T-cell (primary cell): ENCODE data around the gene COX8A. TPM values are rescaled to one million over a fixed set of nuclear protein-coding genes. Genes with fewer than 3 reads are reported as not detected.
A peak's percentile ranks its signal among the peaks of the same experiment; 100 is the strongest.
"Not testable (repeated sequence)": the region's sequence is repeated elsewhere in the genome, so short reads cannot be mapped to it uniquely, and the experiment has no call there.

Experiments used
- ATAC-seq, 4 experiments: fragments of 200-7000 bp in 3 of 4; fragments of 150-1000 bp in 1 of 4; cut with Tn5 transposase; replicated peaks in 1 of 4; 1 replicate in 3 of 4; 2 replicates in 1 of 4; pipeline ENCODE4 v1.10.0; 2021; ENCODE audit warnings: moderate library complexity in 3 of 4, mild to moderate bottlenecking in 2 of 4, moderate number of reproducible peaks in 1 of 4
- CTCF ChIA-PET, 2 donors: fragments of 300-600 bp; sonication (Branson Sonifier 250); formaldehyde crosslinking; loops; one replicate each; lab custom pipeline; 2022; ENCODE audit warnings: antibody characterized with exemption in 2 of 2; lab: Charles Lee
- POLR2A ChIA-PET, 2 donors: fragments of 300-600 bp; sonication (Branson Sonifier 250); formaldehyde crosslinking; loops; one replicate each; lab custom pipeline; 2022; ENCODE audit warnings: antibody characterized with exemption in 2 of 2; lab: Charles Lee
- DNase-seq, 35 experiments: peaks; one replicate each; pipeline versions ENCODE4 v3.0.0 to v3.0.0-alpha.2; 2013 to 2023
- H3K27ac ChIP-seq: one replicate; pipeline ENCODE4 v1.5.1; 2013; ENCODE audit warnings: low read length
- H3K27me3 ChIP-seq, 2 experiments: replicated peaks in 1 of 2; 1 replicate in 1 of 2; 2 replicates in 1 of 2; pipeline versions ENCODE4 v1.6.1 to v1.7.0; 2013; ENCODE audit warnings: low read length in 1 of 2, mixed read lengths in 1 of 2; ENCODE audit not compliant: control insufficient read depth in 2 of 2, insufficient read depth in 2 of 2; ENCODE audit errors: extremely low read depth in 1 of 2
- H3K36me3 ChIP-seq, 2 donors: 1 replicate in 1 of 2; 2 replicates in 1 of 2; pipeline versions ENCODE4 v1.6.1 to v1.7.0; 2013; ENCODE audit warnings: low read length in 1 of 2; ENCODE audit not compliant: control insufficient read depth in 2 of 2, insufficient read depth in 1 of 2; ENCODE audit errors: extremely low read depth in 1 of 2
- H3K4me1 ChIP-seq, 2 experiments: 1 replicate in 1 of 2; 2 replicates in 1 of 2; pipeline versions ENCODE4 v1.6.1 to v1.7.0; 2013; ENCODE audit warnings: low read length in 2 of 2, mixed read lengths in 1 of 2; ENCODE audit not compliant: insufficient read depth in 2 of 2, control insufficient read depth in 1 of 2; ENCODE audit errors: extremely low read depth in 1 of 2
- H3K4me3 ChIP-seq, 2 donors: 1 replicate in 1 of 2; 2 replicates in 1 of 2; pipeline versions ENCODE4 v1.5.1 to v1.7.0; 2013; ENCODE audit warnings: mild to moderate bottlenecking in 2 of 2, low read length in 1 of 2, moderate library complexity in 1 of 2; ENCODE audit not compliant: control insufficient read depth in 1 of 2; ENCODE audit errors: extremely low read depth in 1 of 2
- H3K9me3 ChIP-seq: 2 replicates; pipeline ENCODE4 v1.7.0; 2013
- H3K27ac Mint-ChIP-seq, 2 donors: one replicate each; pipeline ENCODE4 v1.8.0; 2020 to 2021; ENCODE audit warnings: mild to moderate bottlenecking in 2 of 2, mixed read lengths in 2 of 2
- H3K27me3 Mint-ChIP-seq, 2 donors: one replicate each; pipeline ENCODE4 v1.8.0; 2021 to 2022; ENCODE audit warnings: mixed read lengths in 2 of 2
- H3K36me3 Mint-ChIP-seq: one replicate; pipeline ENCODE4 v1.8.0; 2021; ENCODE audit warnings: mixed read lengths
- H3K4me1 Mint-ChIP-seq, 3 donors: one replicate each; pipeline ENCODE4 v1.8.0; 2020 to 2022; ENCODE audit warnings: mixed read lengths in 3 of 3, mild to moderate bottlenecking in 1 of 3
- H3K4me3 Mint-ChIP-seq, 3 donors: one replicate each; pipeline ENCODE4 v1.8.0; 2020 to 2022; ENCODE audit warnings: mild to moderate bottlenecking in 3 of 3, mixed read lengths in 3 of 3, moderate library complexity in 3 of 3
- H3K9me3 Mint-ChIP-seq, 3 donors: one replicate each; pipeline ENCODE4 v1.8.0; 2020 to 2022; ENCODE audit warnings: mixed read lengths in 3 of 3
- WGBS: methylation state at CpG from one replicate; pipeline ENCODE4 v1.1.5; 2013; ENCODE audit warnings: missing lambda C conversion rate; ENCODE audit not compliant: insufficient coverage; 5-methylcytosine and 5-hydroxymethylcytosine counted together
- total RNA-seq, 35 experiments: library from RNA in 6 of 35; stranded (reverse) in 6 of 35; fragments of 120-200 nt in 1 of 35; gene quantifications; one replicate each; pipeline versions ENCODE4 v1.2.1 to v1.2.4 and lab custom pipeline; 2013 to 2026

The COX8A gene
- total RNA-seq, 5 donors from 2014 or later (not counting 1 experiment from before 2014, with no cell fraction given): 108 to 152 (median 125) TPM

DNA sequence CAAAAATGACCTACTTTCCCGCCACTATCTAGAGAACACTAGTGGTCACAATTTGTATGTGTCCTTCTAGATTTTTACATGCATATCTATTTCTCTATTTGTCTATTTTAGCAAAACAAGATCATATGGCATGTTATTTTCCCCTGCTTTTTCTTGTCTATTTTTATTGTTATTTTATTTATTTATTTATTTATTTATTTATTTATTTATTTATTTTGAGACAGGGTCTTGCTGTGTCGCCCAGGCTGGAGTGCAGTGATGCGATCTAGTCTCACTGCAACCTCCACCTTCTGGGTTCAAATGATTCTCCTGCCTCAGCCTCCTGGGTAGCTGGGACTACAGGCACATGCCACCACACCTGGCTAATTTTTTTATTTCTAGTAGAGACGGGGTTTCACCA is 10.5 kb upstream of the COX8A start:
- WGBS: 100% methylated on average over 3 of the region's 4 CpGs
- CTCF ChIA-PET, H3K27me3 ChIP-seq, H3K27me3 Mint-ChIP-seq, H3K36me3 Mint-ChIP-seq, H3K9me3 Mint-ChIP-seq, POLR2A ChIA-PET, H3K4me3 ChIP-seq, H3K27ac Mint-ChIP-seq, ATAC-seq, H3K9me3 ChIP-seq, DNase-seq, H3K27ac ChIP-seq, H3K4me3 Mint-ChIP-seq, H3K36me3 ChIP-seq: not testable (repeated sequence)
- peaks cover 2 to 24% of the 10 kb centered on the region in 2 experiments for H3K4me1 ChIP-seq
- H3K4me1 Mint-ChIP-seq: peaks cover 10 to 16% (median 16%) of the 10 kb centered on the region in 3 donors

DNA sequence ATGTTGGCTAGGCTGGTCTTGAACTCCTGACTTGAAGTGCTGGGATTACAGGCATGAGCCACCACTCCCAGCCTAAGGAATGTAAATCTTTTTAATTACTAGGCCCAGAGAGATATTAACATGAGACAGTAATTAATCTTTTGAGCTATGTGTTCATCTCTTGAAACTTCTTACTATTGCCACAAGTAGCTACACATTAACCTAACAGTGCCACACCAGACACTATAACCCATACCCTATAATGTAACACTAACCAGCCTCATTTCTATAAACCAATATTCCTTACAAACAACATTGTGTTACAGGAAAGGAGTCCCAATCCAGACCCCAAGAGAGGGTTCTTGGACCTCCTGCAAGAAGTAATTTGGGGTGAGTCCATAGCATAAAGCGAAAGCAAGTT is 8.0 kb upstream of the COX8A start:
- Histone ChIP-seq H3K9me3 (no peaks in the 10 kb centered on the region), H3K4me3 (no peak overlapping the region), H3K4me1 (peaks cover under 1 to 14% of the 10 kb centered on the region in 2 experiments), H3K27ac (no peak overlapping the region), H3K36me3 (no peaks in the 10 kb centered on the region), H3K27me3 (peaks cover 0 to 10% of the 10 kb centered on the region in 2 experiments)
- H3K4me3 Mint-ChIP-seq: no peak overlapping the region
- H3K9me3 Mint-ChIP-seq: no peaks in the 10 kb centered on the region
- no peak for ATAC-seq
- peaks cover 6 to 8% (median 7%) of the 10 kb centered on the region in 3 donors for H3K4me1 Mint-ChIP-seq
- H3K27ac Mint-ChIP-seq: no peak overlapping the region
- CTCF ChIA-PET: interaction anchor here in 1 of 2 donors (0.7 kb wide), 1 partner anchor 21 kb away, joined by 3 read pairs; no protein-coding TSS in a partner anchor
- no peaks in the 10 kb centered on the region for H3K36me3 Mint-ChIP-seq
- WGBS: no CpG with 5 or more reads among the region's 1 CpG
- H3K27me3 Mint-ChIP-seq: peaks cover 0 to 5% of the 10 kb centered on the region in 2 donors
- POLR2A ChIA-PET: no interaction called here
- DNase-seq: no peak

DNA sequence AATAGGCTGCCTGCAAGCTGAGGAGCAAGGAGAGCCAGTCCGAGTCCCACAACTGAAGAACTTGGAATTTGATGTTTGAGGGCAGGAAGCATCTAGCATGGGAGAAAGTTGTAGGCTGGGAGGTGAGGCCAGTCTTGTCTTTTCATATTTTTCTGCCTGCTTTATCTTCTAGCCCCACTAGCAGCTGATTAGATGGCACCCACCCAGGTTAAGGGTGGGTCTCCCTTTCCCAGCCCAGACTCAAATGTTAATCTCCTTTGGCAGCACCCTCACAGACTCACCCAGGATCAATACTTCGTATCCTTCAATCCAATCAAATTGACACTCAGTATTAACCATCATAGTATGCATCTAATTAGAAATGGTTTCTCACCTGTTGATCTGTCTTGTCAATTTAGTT is 5.0 kb upstream of the COX8A start:
- Histone ChIP-seq H3K36me3 (no peaks in the 10 kb centered on the region), H3K27ac (no peak overlapping the region), H3K27me3 (peaks cover 0 to 14% of the 10 kb centered on the region in 2 experiments), H3K4me1 (peaks cover 0 to 5% of the 10 kb centered on the region in 2 experiments), H3K4me3 (no peak overlapping the region), H3K9me3 (no peaks in the 10 kb centered on the region)
- ATAC-seq: no peak
- Mint-ChIP-seq H3K27me3 (peaks cover 0 to 5% of the 10 kb centered on the region in 2 donors), H3K27ac (no peak overlapping the region), H3K36me3 (no peaks in the 10 kb centered on the region), H3K9me3 (no peaks in the 10 kb centered on the region), H3K4me3 (no peak overlapping the region), H3K4me1 (peaks cover 0 to 10% (median 9%) of the 10 kb centered on the region in 3 donors)
- WGBS: 100% methylated on average over 1 of the region's 2 CpGs
- ChIA-PET CTCF (no interaction called here), POLR2A (no interaction called here)
- DNase-seq: no peak

DNA sequence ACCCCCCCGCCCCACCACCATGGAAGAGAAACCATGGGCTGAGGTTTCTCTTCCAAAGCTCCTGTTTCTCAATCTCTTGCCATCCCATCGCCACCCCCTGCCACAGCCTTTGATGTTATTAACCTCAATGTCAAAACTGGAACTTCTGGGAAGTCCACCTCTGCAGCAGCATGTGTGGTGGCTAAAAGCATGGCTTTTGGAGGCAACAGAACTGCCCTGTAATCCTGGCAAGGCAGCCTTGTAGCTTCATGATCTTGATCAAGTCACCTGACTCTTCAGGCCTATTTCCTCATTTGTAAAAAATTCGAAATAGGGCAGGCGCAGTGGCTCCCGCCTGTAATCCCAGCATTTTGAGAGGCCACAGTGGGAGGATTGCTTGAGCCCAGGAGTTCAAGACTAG is 3.5 kb upstream of the COX8A start:
- Histone ChIP-seq H3K4me1 (peaks cover 2 to 17% of the 10 kb centered on the region in 2 experiments), H3K4me3 (no peak overlapping the region), H3K27ac (no peak overlapping the region), H3K9me3 (no peaks in the 10 kb centered on the region), H3K36me3 (no peaks in the 10 kb centered on the region), H3K27me3 (peaks cover 0 to 14% of the 10 kb centered on the region in 2 experiments)
- ChIA-PET CTCF (no interaction called here), POLR2A (no interaction called here)
- WGBS: no CpG with 5 or more reads among the region's 5 CpGs
- no peaks in the 10 kb centered on the region for H3K9me3 Mint-ChIP-seq
- DNase-seq (no peak), ATAC-seq (no peak)
- H3K36me3 Mint-ChIP-seq: no peaks in the 10 kb centered on the region
- no peak overlapping the region for H3K27ac Mint-ChIP-seq
- peaks cover 9 to 19% (median 14%) of the 10 kb centered on the region in 3 donors for H3K4me1 Mint-ChIP-seq
- H3K27me3 Mint-ChIP-seq: peaks cover 0 to 5% of the 10 kb centered on the region in 2 donors
- no peak overlapping the region for H3K4me3 Mint-ChIP-seq

DNA sequence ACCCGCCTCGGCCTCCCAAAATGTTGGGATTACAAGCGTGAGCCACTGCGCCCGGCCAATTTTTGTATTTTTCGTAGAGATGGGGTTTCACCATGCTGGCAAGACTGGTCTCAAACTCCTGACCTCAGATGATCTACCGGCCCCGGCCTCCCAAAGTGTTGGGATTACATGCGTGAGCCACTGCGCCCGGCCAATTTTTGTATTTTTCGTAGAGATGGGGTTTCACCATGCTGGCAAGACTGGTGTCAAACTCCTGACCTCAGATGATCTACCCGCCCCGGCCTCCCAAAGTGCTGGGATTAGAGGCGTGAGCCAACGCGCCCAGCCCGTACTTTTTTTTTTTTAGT is 535 bp upstream of the COX8A start:
- H3K9me3 Mint-ChIP-seq, H3K36me3 Mint-ChIP-seq, H3K27me3 Mint-ChIP-seq, POLR2A ChIA-PET, ATAC-seq, H3K36me3 ChIP-seq, H3K27ac ChIP-seq, DNase-seq, H3K9me3 ChIP-seq, CTCF ChIA-PET: not testable (repeated sequence)
- Histone ChIP-seq H3K27me3 (peaks cover 0 to 14% of the 10 kb centered on the region in 2 experiments), H3K4me3 (peak overlapping the region; percentile 96 to 97), H3K4me1 (peaks cover 3 to 25% of the 10 kb centered on the region in 2 experiments)
- Mint-ChIP-seq H3K4me3 (peak overlapping the region; percentile 99 to 100 (median 100)), H3K27ac (peak overlapping the region; percentile 97 to 99), H3K4me1 (peaks cover 24 to 35% (median 24%) of the 10 kb centered on the region in 3 donors)
- 57% methylated on average over 14 of the region's 18 CpGs for WGBS

DNA sequence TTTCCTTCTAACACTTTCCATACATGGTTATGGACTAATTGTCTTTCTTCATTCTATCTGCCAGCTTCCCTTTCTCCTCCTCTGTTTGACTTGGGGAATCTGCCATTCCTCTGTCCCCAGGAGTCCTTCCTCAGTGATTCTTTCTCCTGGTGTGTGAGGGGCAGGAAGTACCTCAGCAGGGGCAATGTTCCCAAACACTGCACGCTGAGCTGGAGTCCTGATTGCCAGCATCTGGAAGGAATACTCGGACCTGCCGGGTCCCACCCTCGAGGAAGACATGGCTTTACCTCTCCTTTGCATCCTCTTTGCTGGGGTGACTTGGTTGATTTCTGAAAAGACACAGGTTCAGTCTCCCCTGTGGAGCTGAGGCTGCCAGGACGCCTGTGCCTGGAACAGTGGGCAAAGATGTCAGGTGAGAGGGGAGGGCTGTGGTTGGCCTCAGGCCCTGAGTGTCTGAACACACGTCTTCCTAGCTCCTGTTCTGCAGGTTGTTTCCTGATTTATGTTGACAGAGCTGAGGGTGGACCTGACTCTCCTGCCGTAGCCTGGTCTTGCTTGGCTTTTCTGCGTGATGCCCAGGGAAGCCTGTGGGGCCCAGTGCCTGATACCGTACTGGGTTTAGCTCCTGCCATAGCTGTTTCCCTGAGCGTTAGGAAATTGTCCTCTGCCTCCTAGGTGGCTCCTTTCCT is 4.3 kb downstream of the COX8A start:
- Histone ChIP-seq H3K36me3 (peaks cover 3 to 6% of the 10 kb centered on the region in 2 donors), H3K9me3 (no peaks in the 10 kb centered on the region), H3K4me1 (peaks cover 3 to 25% of the 10 kb centered on the region in 2 experiments), H3K4me3 (no peak overlapping the region), H3K27ac (no peak overlapping the region), H3K27me3 (no peaks in the 10 kb centered on the region)
- H3K9me3 Mint-ChIP-seq: no peaks in the 10 kb centered on the region
- DNase-seq: no peak
- WGBS: 68% methylated on average over 3 of the region's 10 CpGs
- CTCF ChIA-PET: no interaction called here
- peaks cover 21 to 33% (median 24%) of the 10 kb centered on the region in 3 donors for H3K4me1 Mint-ChIP-seq
- H3K4me3 Mint-ChIP-seq: peak overlapping the region in 1 of 3 donors; percentile 22
- ATAC-seq: no peak
- no peaks in the 10 kb centered on the region for H3K27me3 Mint-ChIP-seq
- POLR2A ChIA-PET: no interaction called here
- H3K27ac Mint-ChIP-seq: peak overlapping the region in 1 of 2 donors; percentile 38
- H3K36me3 Mint-ChIP-seq: peaks cover 4% of the 10 kb centered on the region
